ENCODE data around the gene PRXL2A.

The PRXL2A gene

GRCh38 chr10:80461208-80462183 is 53.1 kb downstream of the PRXL2A start:
- no peak for DNase-seq (ENCODE audit: low read depth in 2 of 2)

GRCh38 chr10:80462299-80462980 is 54.1 kb downstream of the PRXL2A start:
- DNase-seq (ENCODE audit: low read depth in 2 of 2) = no peak

- DNase-seq (ENCODE audit: low read depth in 2 of 2) = no peak
Observed at GRCh38 chr10:80462981-80463741, 54.8 kb downstream of the PRXL2A start.

GRCh38 chr10:80463868-80464267 is 55.5 kb downstream of the PRXL2A start:
- DNase-seq (ENCODE audit: low read depth in 2 of 2) = no peak

GRCh38 chr10:80464557-80465450 is 56.5 kb downstream of the PRXL2A start:
- no peak for DNase-seq (ENCODE audit: low read depth in 2 of 2)

GRCh38 chr10:80465451-80465835 is 57.1 kb downstream of the PRXL2A start:
- no peak for DNase-seq (ENCODE audit: low read depth in 2 of 2)

- DNase-seq (ENCODE audit: low read depth in 2 of 2) = no peak
Observed at GRCh38 chr10:80465839-80466590, 57.7 kb downstream of the PRXL2A start.

GRCh38 chr10:80466724-80467326 is 58.5 kb downstream of the PRXL2A start:
- DNase-seq (ENCODE audit: low read depth in 2 of 2) = no peak

- peak in 1 of 2 donors; percentile 46 for DNase-seq (ENCODE audit: low read depth in 2 of 2)
Observed at GRCh38 chr10:80468002-80468401, 59.7 kb downstream of the PRXL2A start.

- no peak for DNase-seq (ENCODE audit: low read depth in 2 of 2)
Observed at GRCh38 chr10:80468806-80469421, 60.6 kb downstream of the PRXL2A start.

- no peak for DNase-seq (ENCODE audit: low read depth in 2 of 2)
Observed at GRCh38 chr10:80470266-80470665, 61.9 kb downstream of the PRXL2A start.

- DNase-seq (ENCODE audit: low read depth in 2 of 2) = no peak
Observed at GRCh38 chr10:80471001-80471400, 62.6 kb downstream of the PRXL2A start.

GRCh38 chr10:80471715-80472233 is 63.4 kb downstream of the PRXL2A start:
- DNase-seq (ENCODE audit: low read depth in 2 of 2) = no peak

GRCh38 chr10:80472234-80473095 is 64.1 kb downstream of the PRXL2A start:
- no peak for DNase-seq (ENCODE audit: low read depth in 2 of 2)

GRCh38 chr10:80473096-80473657 is 64.8 kb downstream of the PRXL2A start:
- no peak for DNase-seq (ENCODE audit: low read depth in 2 of 2)

- DNase-seq (ENCODE audit: low read depth in 2 of 2) = no peak
Observed at GRCh38 chr10:80473692-80474596, 65.6 kb downstream of the PRXL2A start.

GRCh38 chr10:80474597-80474910 is 66.2 kb downstream of the PRXL2A start:
- DNase-seq (ENCODE audit: low read depth in 2 of 2) = no peak

Measured in stimulated activated CD8-positive, alpha-beta memory T cell treated with anti-CD3 and anti-CD28 coated beads, Interleukin-2, amount 100 ng/mL, for 1 hour (primary cell).